CD4-positive, alpha-beta T cell treated with Interleukin-17A for 4 hours (primary cell): ENCODE measurements around the gene ALDH1B1.

Experiments
- DNase-seq: peaks from one replicate; pipeline ENCODE4 v3.0.0-alpha.2; 2020; ENCODE audit warnings: mixed read lengths

ALDH1B1 gene

GRCh38 chr9:38417003-38417945 is 24.8 kb downstream of the ALDH1B1 start:
- DNase-seq: peak; percentile 30

- no peak for DNase-seq
Measured at GRCh38 chr9:38418366-38418765, 25.9 kb downstream of the ALDH1B1 start.

DNA sequence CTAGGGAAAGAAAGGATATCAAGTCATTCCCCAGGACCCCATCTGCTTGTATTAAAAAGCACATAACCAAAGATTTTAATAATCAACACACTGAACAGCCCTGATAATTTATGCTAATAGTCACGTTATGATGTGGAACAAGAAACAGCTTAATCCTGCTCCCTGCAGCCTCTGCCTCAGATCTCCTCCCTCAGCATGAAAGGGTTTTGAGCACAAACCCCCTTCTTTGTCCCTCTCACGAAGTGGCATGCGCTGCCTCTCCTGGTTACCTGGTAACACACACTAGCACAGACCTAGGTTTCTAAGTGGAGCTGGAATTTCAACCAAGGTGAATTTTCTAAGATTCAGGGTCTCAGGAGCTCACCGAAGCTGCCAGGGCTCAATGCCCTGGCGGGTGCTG is 26.7 kb downstream of the ALDH1B1 start:
- no peak for DNase-seq

- no peak for DNase-seq
Measured at GRCh38 chr9:38421498-38422211, 29.2 kb downstream of the ALDH1B1 start.

GRCh38 chr9:38422555-38423260 is 30.2 kb downstream of the ALDH1B1 start:
- no peak for DNase-seq

DNA sequence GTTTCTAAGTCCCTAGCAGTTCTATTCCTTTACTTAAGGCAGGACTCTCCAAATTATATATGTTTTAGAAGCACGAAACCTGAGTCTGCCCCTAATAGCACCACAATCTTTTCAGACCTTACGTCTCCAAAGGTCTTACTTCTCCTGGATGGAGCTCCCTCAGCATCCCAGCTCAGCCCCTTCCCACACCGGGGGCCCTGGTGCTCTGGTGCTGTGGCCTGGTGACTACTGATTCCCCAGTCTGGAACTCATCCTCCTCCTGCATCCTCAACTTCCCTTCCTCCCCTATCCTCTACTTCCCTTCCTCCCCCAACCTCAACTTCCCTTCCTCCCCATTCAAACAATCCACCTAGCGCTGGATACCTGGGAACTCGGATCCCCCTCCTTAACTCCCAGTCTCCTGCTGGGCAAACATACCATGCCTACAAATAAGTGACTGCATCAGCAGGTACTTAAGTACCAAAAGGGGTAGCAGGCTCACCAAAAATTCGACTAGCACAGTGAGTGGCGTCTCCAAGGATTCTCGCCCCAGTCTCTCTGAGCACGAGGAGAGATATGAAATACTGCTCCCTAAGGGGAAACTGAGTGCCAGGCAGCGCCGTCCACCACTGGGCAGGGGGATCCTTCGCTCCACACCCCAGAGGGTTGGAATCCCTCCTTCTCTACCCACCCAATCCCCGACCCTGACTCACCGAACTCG is 30.9 kb downstream of the ALDH1B1 start:
- DNase-seq: no peak

- DNase-seq: no peak
Measured at GRCh38 chr9:38423973-38424843, 31.7 kb downstream of the ALDH1B1 start, which contains the start of gene IGFBPL1. IGFBPL1 (minus strand) TSS chr9:38424454; CDS start chr9:38424424, 30 bp downstream.

GRCh38 chr9:38424918-38425317 is 32.4 kb downstream of the ALDH1B1 start:
- DNase-seq: no peak

- DNase-seq: no peak
Measured at GRCh38 chr9:38428062-38428461, 35.6 kb downstream of the ALDH1B1 start.

DNA sequence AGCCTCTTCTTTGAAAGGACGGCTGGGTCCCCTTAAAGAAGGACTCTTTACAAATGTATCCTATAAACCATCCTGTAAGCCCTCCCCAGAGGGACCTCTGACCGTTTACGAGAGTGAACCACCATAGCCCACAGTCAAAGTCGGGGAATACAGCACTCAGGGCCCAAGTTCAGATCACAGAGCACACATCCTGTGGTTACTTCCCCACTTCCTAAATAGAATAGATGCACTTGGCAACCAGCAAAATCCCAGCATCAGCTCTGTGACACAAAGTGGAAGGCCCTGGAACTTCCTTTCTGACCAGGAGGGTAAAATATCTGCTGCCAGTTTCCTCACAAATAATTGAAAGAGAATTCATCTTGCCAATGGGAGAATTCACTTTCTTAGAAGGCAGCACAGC is 38.6 kb downstream of the ALDH1B1 start:
- DNase-seq: no peak

DNA sequence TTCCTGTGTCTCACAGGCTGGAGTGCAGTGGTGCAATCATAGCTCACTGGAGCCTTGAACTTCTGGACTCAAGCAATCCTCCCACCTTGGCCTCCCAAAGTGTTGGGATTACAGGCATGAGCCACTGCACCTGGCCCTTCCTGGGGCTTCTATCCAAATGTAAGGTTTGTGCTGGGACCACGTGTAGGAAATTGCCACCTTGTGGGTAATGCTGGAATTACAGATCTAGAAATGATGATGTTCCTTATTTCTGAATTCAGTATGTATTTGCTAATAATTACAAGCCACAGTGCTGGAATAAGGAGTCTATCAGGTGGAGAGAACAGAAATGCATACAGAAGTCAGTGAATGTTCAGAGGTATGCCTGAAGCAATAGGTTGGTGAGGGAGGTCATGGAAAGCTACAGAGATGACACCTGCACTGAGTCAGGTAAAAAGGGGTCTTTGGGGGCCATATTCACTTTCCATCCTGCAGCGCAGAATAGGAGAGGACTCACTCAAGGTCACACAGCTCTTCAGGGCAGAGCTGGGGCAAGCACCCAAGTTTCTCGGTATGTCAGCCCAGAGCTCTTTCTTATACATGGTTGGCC is 40.5 kb downstream of the ALDH1B1 start:
- no peak for DNase-seq

DNA sequence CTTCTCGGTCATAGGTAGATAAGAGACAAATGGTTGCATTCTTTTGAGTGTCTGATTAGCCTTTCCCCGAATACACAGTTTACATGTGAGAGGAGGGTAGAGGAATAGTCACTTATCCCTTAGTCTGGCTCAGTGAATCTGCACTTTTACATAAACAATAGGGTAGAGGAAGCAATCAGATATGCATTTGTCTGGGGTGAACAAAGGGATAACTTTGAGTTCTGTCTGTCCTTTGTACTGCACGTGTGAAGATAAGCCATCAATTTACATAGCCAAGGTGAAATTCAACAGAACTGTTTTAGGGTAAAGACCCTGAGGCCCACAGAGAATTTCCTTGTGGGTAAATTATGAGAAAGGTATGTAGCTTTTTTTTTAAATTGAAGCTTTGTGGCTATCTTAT is 41.9 kb downstream of the ALDH1B1 start:
- DNase-seq: no peak

DNA sequence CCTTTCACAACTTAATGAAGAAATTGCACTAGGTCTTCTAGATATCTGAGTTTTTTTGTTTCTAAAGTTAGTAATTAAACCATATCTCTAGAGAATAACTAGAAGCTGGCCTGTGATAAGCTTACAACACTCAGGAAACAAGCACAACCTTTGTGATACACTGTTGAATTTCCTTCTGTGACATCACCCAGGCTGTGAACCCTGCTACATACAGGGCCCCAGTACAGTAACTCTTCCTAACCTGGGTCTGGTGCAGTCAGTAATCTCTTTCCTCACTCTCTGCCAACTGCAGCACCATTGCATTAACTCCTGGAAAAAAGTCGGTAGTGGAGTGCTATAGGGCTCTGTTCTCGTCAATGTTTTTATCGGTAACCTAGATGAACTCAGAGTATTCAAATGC is 42.4 kb downstream of the ALDH1B1 start:
- DNase-seq: no peak

DNA sequence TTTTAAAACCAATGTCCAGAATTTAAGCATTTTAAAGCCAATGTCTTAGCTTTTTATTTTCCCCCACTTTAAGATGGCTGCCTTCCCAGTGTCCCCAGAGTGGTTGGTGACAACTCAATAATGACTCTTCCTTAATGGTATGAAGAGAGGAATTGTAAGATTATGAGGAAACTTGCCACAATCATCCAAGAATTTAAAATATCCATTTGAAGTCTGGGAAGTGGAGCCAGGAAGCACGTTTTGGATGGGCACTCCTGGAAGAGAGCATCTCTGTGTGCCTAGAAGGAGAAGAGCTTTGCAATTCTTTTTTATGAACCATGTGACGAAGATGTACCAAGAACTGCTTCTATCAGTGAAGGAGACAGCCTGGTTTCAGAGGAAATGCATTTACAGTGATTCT is 43.0 kb downstream of the ALDH1B1 start:
- DNase-seq: no peak

GRCh38 chr9:38436708-38437107 is 44.2 kb downstream of the ALDH1B1 start:
- no peak for DNase-seq

DNA sequence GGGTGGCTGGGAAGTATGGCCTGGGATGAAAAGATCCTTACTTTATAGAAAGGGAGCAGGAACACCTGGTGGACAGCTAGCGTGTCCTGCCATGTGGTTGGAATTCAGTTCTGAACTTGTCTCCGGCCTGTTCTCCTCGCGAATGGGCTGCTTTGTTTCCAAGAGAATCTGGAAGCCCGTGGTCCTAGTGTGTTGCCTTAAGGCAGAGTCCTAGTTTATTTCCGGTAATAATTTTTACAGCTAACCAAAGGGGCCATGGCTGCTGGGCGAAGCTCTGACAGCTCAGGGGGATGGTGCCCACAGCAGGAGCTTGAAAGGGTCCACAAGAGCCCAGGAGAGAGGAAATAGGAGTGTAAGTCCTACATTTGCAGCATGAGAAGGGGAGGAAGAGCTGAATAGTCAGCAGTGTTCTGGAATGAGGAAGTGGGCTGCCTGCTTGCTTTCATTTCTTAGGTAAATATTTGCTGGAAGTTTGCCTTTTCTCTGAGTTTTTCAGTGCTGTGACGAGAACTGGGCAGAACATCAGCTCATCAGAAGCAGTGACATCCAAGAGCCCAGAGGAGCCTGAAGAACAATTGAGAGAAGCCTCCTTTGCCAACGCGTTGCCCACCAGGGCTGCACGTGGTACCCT is 44.8 kb downstream of the ALDH1B1 start:
- DNase-seq: no peak

DNA sequence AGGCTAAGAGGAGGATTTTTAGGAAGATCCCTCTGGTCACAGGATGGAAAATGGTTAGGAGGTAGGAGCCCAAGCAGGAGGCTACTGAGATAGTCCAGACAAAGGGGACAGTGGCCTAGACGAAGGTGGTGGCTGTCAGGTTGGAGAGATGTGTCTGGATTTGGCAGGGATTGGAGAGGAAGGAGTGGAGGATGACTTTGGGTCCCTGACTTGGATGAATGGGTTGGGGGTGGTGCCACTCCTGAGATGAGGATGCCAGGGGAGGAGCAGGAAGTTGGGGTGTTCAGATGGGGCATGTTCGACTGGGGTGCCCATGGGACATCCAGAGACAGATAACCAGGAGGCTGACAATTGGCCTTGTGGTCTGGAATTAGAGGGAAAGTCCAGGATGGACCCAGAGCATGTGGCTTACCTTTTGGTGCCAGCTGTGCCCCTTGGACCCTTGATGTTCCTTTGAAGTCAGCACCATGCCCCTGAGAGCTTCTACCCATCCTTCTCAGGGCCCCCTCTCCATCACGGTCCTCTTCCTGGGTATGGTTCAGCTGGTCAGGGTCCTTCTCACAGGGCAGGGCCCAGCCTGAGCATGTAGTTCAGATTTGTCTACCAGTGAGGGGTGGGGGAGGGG is 46.9 kb downstream of the ALDH1B1 start:
- DNase-seq: no peak

GRCh38 chr9:38439916-38440301 is 47.4 kb downstream of the ALDH1B1 start:
- DNase-seq: no peak

GRCh38 chr9:38440516-38440915 is 48.0 kb downstream of the ALDH1B1 start:
- DNase-seq: no peak

DNA sequence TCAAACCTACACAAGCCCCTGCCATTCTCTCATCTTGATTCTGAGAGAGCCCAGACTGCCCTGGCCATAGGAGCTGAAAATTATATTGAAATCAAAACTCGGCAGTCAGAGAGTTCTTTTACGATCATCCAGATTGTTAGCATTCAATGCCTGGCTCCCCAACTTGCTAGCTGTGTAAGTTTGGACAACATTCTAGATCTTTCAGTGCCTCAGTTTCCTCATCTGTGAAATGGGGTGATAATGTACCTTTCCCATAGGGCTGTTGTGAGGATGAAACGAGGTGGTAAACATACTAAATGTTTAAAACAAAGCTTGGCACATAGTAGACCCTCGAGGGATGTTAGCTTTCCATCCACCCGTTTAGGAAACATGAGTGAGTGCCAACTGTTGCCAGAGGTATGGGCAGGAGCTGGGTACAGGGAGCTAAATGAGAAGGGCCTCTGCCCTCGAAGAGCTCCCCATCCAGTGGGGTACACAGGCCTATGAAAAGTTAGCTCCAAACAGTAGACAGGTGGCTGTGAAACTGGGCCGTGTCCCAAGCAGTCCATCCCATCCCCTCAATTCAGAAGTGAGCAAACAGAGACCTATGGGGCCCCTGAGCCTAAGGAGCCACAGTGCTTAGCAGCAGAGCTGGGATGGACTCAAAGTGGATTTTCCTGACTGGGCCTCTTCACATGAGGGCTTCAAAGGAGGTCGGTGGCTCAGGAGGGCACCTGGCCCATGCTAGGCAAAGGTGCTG is 49.0 kb downstream of the ALDH1B1 start:
- DNase-seq: no peak
